HG02970 (cell line): ENCODE data around the gene CHRNA5.
"Not testable (repeated sequence)": the region's sequence is repeated elsewhere in the genome, so short reads cannot be mapped to it uniquely, and the experiment has no call there.

ENCODE experiments used
- ATAC-seq: cut with Tn5 transposase; IDR thresholded peaks from one replicate; pipeline ENCODE4 v1.9.1; 2021; ENCODE audit warnings: mild to moderate bottlenecking, moderate library complexity, moderate number of reproducible peaks; ENCODE audit not compliant: unreplicated experiment, low FRiP score

CHRNA5 gene

GRCh38 chr15:78564743-78565096 lies 600 bp upstream of the CHRNA5 start:
- no peak for ATAC-seq

- ATAC-seq, result no peak
Observed at GRCh38 chr15:78565951-78566774, 843 bp downstream of the CHRNA5 start.

- ATAC-seq, result no peak
Observed at GRCh38 chr15:78567531-78567930, 2.2 kb downstream of the CHRNA5 start.

- ATAC-seq, result no peak
Observed at GRCh38 chr15:78570710-78571109, 5.4 kb downstream of the CHRNA5 start.

GRCh38 chr15:78571382-78571781 lies 6.1 kb downstream of the CHRNA5 start:
- ATAC-seq, result no peak

- ATAC-seq, result no peak
Observed at GRCh38 chr15:78573416-78573815, 8.1 kb downstream of the CHRNA5 start.

GRCh38 chr15:78574944-78575343 lies 9.6 kb downstream of the CHRNA5 start:
- ATAC-seq, result no peak

GRCh38 chr15:78597583-78597982 lies 32.3 kb downstream of the CHRNA5 start:
- ATAC-seq, result no peak

GRCh38 chr15:78598348-78598747 lies 33.0 kb downstream of the CHRNA5 start:
- ATAC-seq, result no peak

- ATAC-seq, result no peak
Observed at GRCh38 chr15:78599189-78599588, 33.9 kb downstream of the CHRNA5 start.

- ATAC-seq, result no peak
Observed at GRCh38 chr15:78603467-78603866, 38.1 kb downstream of the CHRNA5 start.

- no peak for ATAC-seq
Observed at GRCh38 chr15:78604420-78604819, 39.1 kb downstream of the CHRNA5 start.

- no peak for ATAC-seq
Observed at GRCh38 chr15:78605201-78605600, 39.9 kb downstream of the CHRNA5 start.

GRCh38 chr15:78605680-78606079 lies 40.4 kb downstream of the CHRNA5 start:
- ATAC-seq, result no peak

- ATAC-seq, result not testable (repeated sequence)
Observed at GRCh38 chr15:78609551-78609950, 44.2 kb downstream of the CHRNA5 start.

- ATAC-seq, result no peak
Observed at GRCh38 chr15:78614021-78614420, 48.7 kb downstream of the CHRNA5 start.

- no peak for ATAC-seq
Observed at GRCh38 chr15:78615151-78615589, 49.9 kb downstream of the CHRNA5 start.

- ATAC-seq, result no peak
Observed at GRCh38 chr15:78616506-78616905, 51.2 kb downstream of the CHRNA5 start.

- ATAC-seq, result no peak
Observed at GRCh38 chr15:78617076-78617475, 51.8 kb downstream of the CHRNA5 start.

GRCh38 chr15:78617516-78617915 lies 52.2 kb downstream of the CHRNA5 start:
- no peak for ATAC-seq

- no peak for ATAC-seq
Observed at GRCh38 chr15:78618064-78618463, 52.7 kb downstream of the CHRNA5 start.

GRCh38 chr15:78618490-78618934 lies 53.2 kb downstream of the CHRNA5 start:
- ATAC-seq, result no peak
